Endothelial cell of umbilical vein (primary cell): ENCODE results near the gene PIM1.

Experiments used
- EZH2 ChIP-seq: IDR thresholded peaks from 2 replicates; pipeline ENCODE4 v1.6.1; 2012; ENCODE audit warnings: borderline replicate concordance, low read depth, mild to moderate bottlenecking, moderate library complexity, low read length, inconsistent platforms; ENCODE audit not compliant: severe bottlenecking
- GATA2 ChIP-seq: IDR thresholded peaks from 2 replicates; pipeline ENCODE4 v1.7.0; 2011; ENCODE audit warnings: low read depth, mild to moderate bottlenecking, moderate library complexity, mixed read lengths, low read length; ENCODE audit not compliant: insufficient read length, insufficient read depth
- JUN ChIP-seq: IDR thresholded peaks from 2 replicates; pipeline ENCODE4 v1.6.1; 2011; ENCODE audit warnings: borderline replicate concordance, low read depth; ENCODE audit not compliant: insufficient read length, insufficient read depth
- MYC ChIP-seq: IDR thresholded peaks from one replicate; pipeline ENCODE4 v1.6.1; 2011; ENCODE audit warnings: mild to moderate bottlenecking, low read depth, low read length
- POLR2A ChIP-seq: IDR thresholded peaks from 2 replicates; pipeline ENCODE4 v1.6.1; 2012; ENCODE audit warnings: low read depth, mild to moderate bottlenecking, control low read depth, low read length
- POLR2AphosphoS5 ChIP-seq: IDR thresholded peaks from 2 replicates; pipeline ENCODE4 v1.6.1; 2012; ENCODE audit warnings: low read depth, mild to moderate bottlenecking, control low read depth, low read length, moderate library complexity; ENCODE audit not compliant: insufficient read depth
- TF ChIP-seq, protein P1 (sequence below), 2 donors: IDR thresholded peaks; 1 replicate in 1 of 2; 2 replicates in 1 of 2; pipeline ENCODE4 v1.5.1; 2011; ENCODE audit warnings: low read length in 2 of 2, mild to moderate bottlenecking in 2 of 2, moderate library complexity in 2 of 2, control low read depth in 1 of 2, inconsistent platforms in 1 of 2, low read depth in 1 of 2; ENCODE audit not compliant: insufficient read depth in 1 of 2; ENCODE audit errors: extremely low read depth in 1 of 2
- TF ChIP-seq, protein P2 (sequence below): IDR thresholded peaks from 2 replicates; pipeline ENCODE4 v1.6.1; 2011; ENCODE audit not compliant: insufficient read depth, insufficient read length

DNA sequence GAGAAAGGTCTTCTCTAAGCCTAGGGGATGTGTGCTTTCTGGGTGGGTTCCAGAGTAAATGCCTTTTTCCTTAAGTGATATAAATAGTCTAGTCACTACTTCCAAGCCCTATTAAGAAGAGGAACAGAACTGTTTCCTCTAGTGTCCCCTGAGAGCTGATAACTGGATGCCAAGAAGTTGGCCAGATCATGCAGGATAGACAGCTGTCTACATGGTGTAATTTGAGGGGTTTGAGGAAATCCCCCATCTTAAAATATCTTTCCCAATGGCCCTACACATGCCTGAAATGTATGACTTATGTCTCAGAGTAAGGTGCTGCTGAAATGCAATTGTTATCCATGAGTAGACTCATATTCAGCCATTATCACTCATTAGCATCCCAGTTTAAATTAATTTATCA lies 20.2 kb upstream of the PIM1 start:
- TF ChIP-seq, protein P1, sequence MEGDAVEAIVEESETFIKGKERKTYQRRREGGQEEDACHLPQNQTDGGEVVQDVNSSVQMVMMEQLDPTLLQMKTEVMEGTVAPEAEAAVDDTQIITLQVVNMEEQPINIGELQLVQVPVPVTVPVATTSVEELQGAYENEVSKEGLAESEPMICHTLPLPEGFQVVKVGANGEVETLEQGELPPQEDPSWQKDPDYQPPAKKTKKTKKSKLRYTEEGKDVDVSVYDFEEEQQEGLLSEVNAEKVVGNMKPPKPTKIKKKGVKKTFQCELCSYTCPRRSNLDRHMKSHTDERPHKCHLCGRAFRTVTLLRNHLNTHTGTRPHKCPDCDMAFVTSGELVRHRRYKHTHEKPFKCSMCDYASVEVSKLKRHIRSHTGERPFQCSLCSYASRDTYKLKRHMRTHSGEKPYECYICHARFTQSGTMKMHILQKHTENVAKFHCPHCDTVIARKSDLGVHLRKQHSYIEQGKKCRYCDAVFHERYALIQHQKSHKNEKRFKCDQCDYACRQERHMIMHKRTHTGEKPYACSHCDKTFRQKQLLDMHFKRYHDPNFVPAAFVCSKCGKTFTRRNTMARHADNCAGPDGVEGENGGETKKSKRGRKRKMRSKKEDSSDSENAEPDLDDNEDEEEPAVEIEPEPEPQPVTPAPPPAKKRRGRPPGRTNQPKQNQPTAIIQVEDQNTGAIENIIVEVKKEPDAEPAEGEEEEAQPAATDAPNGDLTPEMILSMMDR (IDR thresholded peaks at IDR 0.05; ENCODE audit: extremely low read depth in 1 of 2, insufficient read depth in 1 of 2, low read depth in 1 of 2, low read length in 2 of 2) = no peak
- TF ChIP-seq MYC (no peak), POLR2A (no peak), POLR2AphosphoS5 (no peak), EZH2 (no peak), GATA2 (no peak), JUN (no peak)
- TF ChIP-seq, protein P2, sequence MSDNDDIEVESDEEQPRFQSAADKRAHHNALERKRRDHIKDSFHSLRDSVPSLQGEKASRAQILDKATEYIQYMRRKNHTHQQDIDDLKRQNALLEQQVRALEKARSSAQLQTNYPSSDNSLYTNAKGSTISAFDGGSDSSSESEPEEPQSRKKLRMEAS = no peak
